Naive thymus-derived CD4-positive, alpha-beta T cell (primary cell): ENCODE measurements around the gene ITGA3. TPM values are rescaled to one million over a fixed set of nuclear protein-coding genes. Genes with fewer than 3 reads are reported as not detected.

Source experiments
- ATAC-seq: fragments of 150-1000 bp; cut with Tn5 transposase; 2 replicates; pipeline ENCODE4 v1.10.0; 2021; ENCODE audit warnings: mild to moderate bottlenecking, moderate library complexity
- CTCF ChIA-PET: fragments of 350-600 bp; sonication (Branson Sonifier 250); formaldehyde crosslinking; loops from one replicate; lab custom pipeline; 2021; ENCODE audit warnings: antibody characterized with exemption; lab: Charles Lee
- POLR2A ChIA-PET: fragments of 350-600 bp; sonication (Branson Sonifier 250); formaldehyde crosslinking; loops from one replicate; lab custom pipeline; 2021; ENCODE audit warnings: antibody characterized with exemption, inconsistent platforms; lab: Charles Lee
- DNase-seq, 9 donors: peaks; one replicate each; pipeline versions ENCODE4 v3.0.0 to v3.0.0-alpha.2; 2020 to 2022; ENCODE audit warnings: mixed read lengths in 1 of 9
- H3K27ac ChIP-seq: one replicate; pipeline ENCODE4 v1.7.0; 2013; ENCODE audit warnings: mild to moderate bottlenecking, low read depth, low read length, moderate library complexity
- H3K27me3 ChIP-seq, 2 donors: one replicate each; pipeline ENCODE4 v1.7.0; 2013; ENCODE audit warnings: low read length in 2 of 2, mild to moderate bottlenecking in 2 of 2, moderate library complexity in 2 of 2; ENCODE audit not compliant: control insufficient read depth in 2 of 2, insufficient read depth in 2 of 2
- H3K36me3 ChIP-seq, 3 experiments: 1 replicate in 2 of 3; 2 replicates in 1 of 3; pipeline ENCODE4 v1.7.0; 2013; ENCODE audit warnings: low read length in 3 of 3, mild to moderate bottlenecking in 3 of 3, moderate library complexity in 1 of 3; ENCODE audit not compliant: insufficient read depth in 3 of 3, control insufficient read depth in 2 of 3
- H3K4me1 ChIP-seq, 2 donors: one replicate each; pipeline ENCODE4 v1.7.0; 2013; ENCODE audit warnings: low read length in 2 of 2, mild to moderate bottlenecking in 2 of 2, moderate library complexity in 1 of 2; ENCODE audit not compliant: control insufficient read depth in 2 of 2, insufficient read depth in 2 of 2
- H3K4me3 ChIP-seq: 2 replicates; pipeline ENCODE4 v1.7.0; 2013; ENCODE audit warnings: mild to moderate bottlenecking, low read length
- H3K9me3 ChIP-seq, 3 experiments: 1 replicate in 2 of 3; 2 replicates in 1 of 3; pipeline ENCODE4 v1.7.0; 2013; ENCODE audit warnings: low read length in 3 of 3; ENCODE audit not compliant: control insufficient read depth in 2 of 3
- H3K27ac Mint-ChIP-seq, 9 donors: one replicate each; pipeline ENCODE4 v1.8.0; 2020 to 2022; ENCODE audit warnings: mixed read lengths in 9 of 9, mild to moderate bottlenecking in 8 of 9, moderate library complexity in 5 of 9, inconsistent platforms in 2 of 9
- H3K27me3 Mint-ChIP-seq, 5 donors: one replicate each; pipeline ENCODE4 v1.8.0; 2021 to 2022; ENCODE audit warnings: mixed read lengths in 5 of 5, mild to moderate bottlenecking in 1 of 5
- H3K36me3 Mint-ChIP-seq, 5 donors: one replicate each; pipeline ENCODE4 v1.8.0; 2020 to 2022; ENCODE audit warnings: mixed read lengths in 5 of 5, mild to moderate bottlenecking in 3 of 5, inconsistent platforms in 1 of 5
- H3K4me1 Mint-ChIP-seq, 7 donors: one replicate each; pipeline ENCODE4 v1.8.0; 2020 to 2022; ENCODE audit warnings: mixed read lengths in 7 of 7, mild to moderate bottlenecking in 3 of 7, inconsistent platforms in 1 of 7
- H3K4me3 Mint-ChIP-seq, 10 donors: one replicate each; pipeline ENCODE4 v1.8.0; 2020 to 2022; ENCODE audit warnings: mild to moderate bottlenecking in 10 of 10, mixed read lengths in 10 of 10, moderate library complexity in 6 of 10, inconsistent platforms in 2 of 10
- H3K9me3 Mint-ChIP-seq, 11 donors: one replicate each; pipeline ENCODE4 v1.8.0; 2020 to 2022; ENCODE audit warnings: mixed read lengths in 11 of 11, mild to moderate bottlenecking in 4 of 11, inconsistent platforms in 1 of 11, moderate library complexity in 1 of 11
- intact Hi-C, 2 donors: fragments of 100-400 bp; cut with micrococcal nuclease; formaldehyde crosslinking; loops; one replicate each; pipeline ENCODE4 v1.15.1; 2023
- polyA plus RNA-seq, 2 donors: library from polyadenylated mRNA; unstranded; fragments of 300-500 nt; fragmentation: Illumina TruSeq; gene quantifications; one replicate each; pipeline ENCODE4 v1.2.3, GENCODE V29; 2021
- total RNA-seq, 6 experiments: library from RNA in 5 of 6; stranded (reverse) in 5 of 6; gene quantifications; 1 replicate in 5 of 6; 2 replicates in 1 of 6; pipeline ENCODE4 v1.2.3 and lab custom pipeline; 2021 to 2026

ITGA3 gene
- total and polyA plus RNA-seq, 7 experiments from 2014 or later: 1.4 to 14.6 (median 5.4) TPM

DNA sequence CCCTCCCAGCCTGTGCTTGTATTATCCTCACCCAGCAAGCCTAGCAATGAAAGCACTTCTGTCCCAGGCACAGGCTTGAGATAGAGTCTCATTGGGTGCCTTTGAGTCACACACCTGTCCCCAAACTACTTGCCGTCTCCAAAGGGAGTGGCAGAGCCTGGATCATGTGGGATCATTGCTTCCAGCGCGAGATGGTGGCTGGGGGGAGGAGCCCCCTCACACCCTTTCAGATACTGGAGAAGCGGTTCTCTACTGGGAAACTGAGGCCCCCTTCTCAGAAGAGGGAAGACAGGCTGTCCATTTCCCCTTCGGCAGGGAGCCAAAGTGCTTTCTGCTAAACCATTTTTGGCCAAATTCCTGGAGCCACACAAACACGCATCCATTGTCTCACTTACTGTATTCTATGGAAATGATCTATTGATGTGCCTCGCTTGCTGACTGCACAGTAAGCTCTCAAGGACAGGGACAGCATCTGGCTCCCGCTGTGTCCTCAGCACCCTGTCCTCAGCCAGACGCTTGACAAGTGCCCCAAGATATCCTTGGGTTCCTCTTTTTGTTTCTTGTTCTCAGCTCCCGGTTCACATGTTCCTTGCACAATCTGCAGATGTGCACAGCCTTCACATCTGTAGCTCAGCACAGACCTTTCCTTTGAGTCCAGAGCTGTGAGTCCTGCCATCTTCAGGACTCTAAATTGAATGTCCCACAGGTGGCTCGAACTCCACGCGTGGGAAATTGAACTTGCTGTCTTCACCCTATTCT is 34.9 kb upstream of the ITGA3 start:
- Mint-ChIP-seq H3K9me3 (peaks cover 0 to 2% (median 0%) of the 10 kb centered on the region in 11 donors), H3K4me1 (no peaks in the 10 kb centered on the region), H3K4me3 (no peak overlapping the region), H3K27me3 (peaks cover 0 to 26% (median 14%) of the 10 kb centered on the region in 5 donors), H3K36me3 (peaks cover 0 to under 1% (median 0%) of the 10 kb centered on the region in 5 donors), H3K27ac (no peak overlapping the region)
- DNase-seq (no peak), ATAC-seq (no peak)
- Histone ChIP-seq H3K36me3 (no peaks in the 10 kb centered on the region), H3K4me3 (no peak overlapping the region), H3K9me3 (no peaks in the 10 kb centered on the region), H3K27me3 (no peaks in the 10 kb centered on the region), H3K27ac (no peak overlapping the region), H3K4me1 (no peaks in the 10 kb centered on the region)
- ChIA-PET POLR2A (no interaction called here), CTCF (interaction anchor here (1.7 to 2.2 kb wide), 2 partner anchors 66 to 67 kb away, joined by 6 to 12 read pairs; no protein-coding TSS in a partner anchor)
- intact Hi-C loops: loop anchor here in 1 of 2 donors (10.0 kb wide), 1 partner anchor 254 kb away; the partner anchor contains the start of gene TMEM92

DNA sequence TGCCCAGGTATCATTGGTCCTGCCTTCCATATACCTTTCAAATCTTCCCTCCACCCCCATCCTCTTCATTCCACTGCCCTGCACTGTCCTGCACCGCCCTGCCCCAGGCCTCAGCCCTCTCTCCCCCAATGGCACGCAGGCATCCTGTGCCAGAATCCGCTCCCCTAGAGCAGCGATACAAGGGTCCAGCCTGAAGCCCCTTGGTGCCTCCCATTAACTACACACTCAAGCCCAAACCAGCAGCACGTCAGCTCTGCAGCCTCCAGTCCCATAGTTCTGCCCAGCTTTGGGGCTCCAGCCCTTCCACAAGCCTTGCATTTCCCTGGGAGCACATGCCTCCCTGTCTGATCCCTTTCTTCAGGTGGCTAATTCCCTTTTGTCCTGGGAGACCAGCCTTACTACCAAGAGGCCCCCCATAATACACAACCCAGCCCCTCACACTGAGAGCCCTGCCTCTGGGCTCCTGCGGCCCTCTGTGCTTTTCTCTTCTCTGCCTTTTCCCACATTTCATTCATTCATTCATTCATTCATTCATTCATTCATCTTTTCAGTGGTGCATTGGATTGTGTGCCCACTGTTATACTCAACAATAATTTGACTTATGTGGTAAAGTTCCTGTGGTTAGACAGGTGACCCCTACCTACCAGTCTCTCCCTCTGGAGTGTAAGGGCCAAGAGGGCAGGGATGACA is 34.1 kb upstream of the ITGA3 start:
- Mint-ChIP-seq H3K4me1 (peaks cover 0 to 6% (median 2%) of the 10 kb centered on the region in 7 donors), H3K4me3 (no peak overlapping the region), H3K27ac (no peak overlapping the region), H3K9me3 (no peaks in the 10 kb centered on the region), H3K36me3 (no peaks in the 10 kb centered on the region), H3K27me3 (peaks cover 4 to 26% (median 17%) of the 10 kb centered on the region in 5 donors)
- H3K4me3 ChIP-seq: no peak overlapping the region
- ChIA-PET CTCF (interaction anchor here (1.7 kb wide), 1 partner anchor 66 kb away, joined by 12 read pairs; no protein-coding TSS in a partner anchor), POLR2A (no interaction called here)
- H3K27me3 ChIP-seq: peaks cover 0 to under 1% of the 10 kb centered on the region in 2 donors
- H3K36me3 ChIP-seq: no peaks in the 10 kb centered on the region
- peaks cover 0 to under 1% of the 10 kb centered on the region in 2 donors for H3K4me1 ChIP-seq
- H3K27ac ChIP-seq: no peak overlapping the region
- ATAC-seq (no peak), DNase-seq (no peak)
- intact Hi-C loops: loop anchor here in 1 of 2 donors (10.0 kb wide), 1 partner anchor 253 kb away; the partner anchor contains the start of gene TMEM92
- H3K9me3 ChIP-seq: no peaks in the 10 kb centered on the region

DNA sequence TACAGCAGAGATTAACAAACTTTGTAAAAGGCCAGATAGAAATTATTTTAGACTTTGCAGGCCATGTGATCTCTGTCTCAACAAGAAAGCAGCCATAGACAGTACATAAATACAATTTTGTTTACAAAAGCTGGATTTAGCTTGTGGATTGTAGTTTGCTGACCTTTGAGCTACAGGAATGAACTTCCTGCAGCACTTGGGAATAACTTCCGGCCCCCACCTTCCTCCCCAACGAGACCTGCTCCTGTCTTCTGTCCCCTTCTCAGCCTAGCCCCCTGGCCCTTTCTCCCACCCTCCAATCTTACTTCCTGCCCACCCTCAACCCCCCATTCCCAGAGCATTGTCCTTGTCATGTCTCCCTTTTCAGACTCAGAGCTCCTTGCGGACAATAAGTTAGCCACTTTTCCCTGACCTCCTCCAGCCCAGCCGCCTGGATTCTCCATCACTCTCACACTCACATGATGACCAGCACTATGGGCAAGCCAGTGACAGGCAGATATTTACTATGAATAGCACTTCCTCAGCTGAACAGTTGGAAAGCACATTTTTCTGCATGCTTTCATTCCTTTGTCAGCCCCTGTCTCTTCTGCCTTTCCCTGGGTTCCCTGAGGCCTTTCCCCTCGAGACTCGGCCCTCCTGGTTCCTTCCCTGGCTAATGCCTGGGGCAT is 33.3 kb upstream of the ITGA3 start:
- Histone ChIP-seq H3K9me3 (no peaks in the 10 kb centered on the region), H3K27ac (no peak overlapping the region), H3K27me3 (peaks cover 0 to 6% of the 10 kb centered on the region in 2 donors), H3K4me1 (peaks cover 0 to 8% of the 10 kb centered on the region in 2 donors), H3K4me3 (no peak overlapping the region), H3K36me3 (no peaks in the 10 kb centered on the region)
- intact Hi-C loops: loop anchor here in 1 of 2 donors (10.0 kb wide), 1 partner anchor 252 kb away; the partner anchor contains the start of gene TMEM92
- Mint-ChIP-seq H3K4me1 (peaks cover 4 to 12% (median 6%) of the 10 kb centered on the region in 7 donors), H3K27ac (no peak overlapping the region), H3K27me3 (peaks cover 9 to 29% (median 20%) of the 10 kb centered on the region in 5 donors), H3K4me3 (no peak overlapping the region), H3K9me3 (no peaks in the 10 kb centered on the region), H3K36me3 (no peaks in the 10 kb centered on the region)
- ATAC-seq: no peak
- DNase-seq: no peak
- ChIA-PET CTCF (interaction anchor here (1.7 kb wide), 1 partner anchor 65 kb away, joined by 12 read pairs; no protein-coding TSS in a partner anchor), POLR2A (interaction anchor here (0.6 kb wide), 1 partner anchor 9 kb away, joined by 3 read pairs; no protein-coding TSS in a partner anchor)

DNA sequence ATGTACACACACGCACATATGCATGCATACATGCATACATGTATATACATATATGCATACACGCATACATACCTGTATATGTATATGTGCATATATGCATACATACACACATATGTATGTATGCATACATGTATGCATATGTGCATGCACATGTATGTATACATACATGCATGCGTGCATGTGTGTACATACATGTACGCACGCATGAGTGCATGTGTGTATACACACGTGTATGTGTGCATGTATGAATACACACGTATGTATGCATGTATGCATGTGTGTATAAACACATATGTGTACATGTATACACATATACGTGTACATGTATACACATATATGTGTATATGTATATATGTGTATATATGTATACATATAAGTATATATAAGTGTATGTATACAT is 32.4 kb upstream of the ITGA3 start:
- H3K27me3 ChIP-seq: peaks cover 0 to 6% of the 10 kb centered on the region in 2 donors
- no peak overlapping the region for H3K27ac ChIP-seq
- no peaks in the 10 kb centered on the region for H3K36me3 ChIP-seq
- ATAC-seq (no peak), DNase-seq (no peak)
- Mint-ChIP-seq H3K36me3 (no peaks in the 10 kb centered on the region), H3K27ac (no peak overlapping the region), H3K27me3 (peaks cover 12 to 38% (median 27%) of the 10 kb centered on the region in 5 donors), H3K4me1 (peaks cover 5 to 13% (median 10%) of the 10 kb centered on the region in 7 donors), H3K9me3 (no peaks in the 10 kb centered on the region), H3K4me3 (no peak overlapping the region)
- no peak overlapping the region for H3K4me3 ChIP-seq
- intact Hi-C loops: loop anchor here in 1 of 2 donors (10.0 kb wide), 1 partner anchor 251 kb away; the partner anchor contains the start of gene TMEM92
- no peaks in the 10 kb centered on the region for H3K9me3 ChIP-seq
- ChIA-PET POLR2A (no interaction called here), CTCF (no interaction called here)
- H3K4me1 ChIP-seq: peaks cover 0 to 8% of the 10 kb centered on the region in 2 donors

DNA sequence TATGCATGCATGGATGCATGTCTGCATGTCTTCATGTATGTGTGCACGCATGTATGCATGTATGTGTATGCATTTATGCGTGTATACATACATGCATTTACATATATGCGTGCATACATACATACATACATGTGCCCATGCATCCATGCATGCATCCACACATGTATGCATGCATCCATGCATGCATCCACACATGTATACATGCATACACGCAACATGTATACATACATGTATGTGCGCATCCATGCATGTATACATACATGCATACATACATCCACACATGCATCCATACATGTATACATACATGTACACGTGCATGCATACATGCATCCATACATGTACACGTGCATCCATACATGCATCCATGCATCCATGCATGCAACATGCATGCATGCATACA is 31.1 kb upstream of the ITGA3 start:
- intact Hi-C loops: loop anchor here in 1 of 2 donors (10.0 kb wide), 1 partner anchor 250 kb away; the partner anchor contains the start of gene TMEM92

More for the DNA sequence above, 31.1 kb upstream of the ITGA3 start:
- H3K4me3 ChIP-seq: no peak overlapping the region
- Mint-ChIP-seq H3K9me3 (no peaks in the 10 kb centered on the region), H3K4me1 (peaks cover 5 to 13% (median 10%) of the 10 kb centered on the region in 7 donors), H3K27ac (no peak overlapping the region), H3K36me3 (no peaks in the 10 kb centered on the region), H3K27me3 (peaks cover 15 to 40% (median 32%) of the 10 kb centered on the region in 5 donors), H3K4me3 (no peak overlapping the region)
- no peak for ATAC-seq
- peaks cover 0 to 6% of the 10 kb centered on the region in 2 donors for H3K27me3 ChIP-seq
- H3K9me3 ChIP-seq: no peaks in the 10 kb centered on the region
- DNase-seq: no peak
- H3K36me3 ChIP-seq: no peaks in the 10 kb centered on the region
- ChIA-PET CTCF (interaction anchor here (5.7 to 8.5 kb wide), 2 partner anchors 63 to 68 kb away, joined by 57 to 91 read pairs; no protein-coding TSS in a partner anchor), POLR2A (no interaction called here)
- no peak overlapping the region for H3K27ac ChIP-seq
- peaks cover 0 to 8% of the 10 kb centered on the region in 2 donors for H3K4me1 ChIP-seq
